GM18505 (cell line): ENCODE results near the gene PDSS2.
"Not testable (repeated sequence)": the region's sequence is repeated elsewhere in the genome, so short reads cannot be mapped to it uniquely, and the experiment has no call there.

Source experiments
- ATAC-seq: cut with Tn5 transposase; IDR thresholded peaks from one replicate; pipeline ENCODE4 v1.9.1; 2021; ENCODE audit not compliant: unreplicated experiment
- POLR2A ChIP-seq: IDR thresholded peaks from 4 replicates; pipeline ENCODE4 v1.6.1; 2011; ENCODE audit warnings: borderline replicate concordance; ENCODE audit not compliant: insufficient read depth, insufficient read length; ENCODE audit errors: extremely low read depth

PDSS2 gene

GRCh38 chr6:107444277-107444676 lies 15.1 kb downstream of the PDSS2 start:
- no peak for ATAC-seq
- no peak for TF ChIP-seq POLR2A

GRCh38 chr6:107443608-107444267 lies 15.6 kb downstream of the PDSS2 start:
- ATAC-seq: no peak
- no peak for TF ChIP-seq POLR2A

DNA sequence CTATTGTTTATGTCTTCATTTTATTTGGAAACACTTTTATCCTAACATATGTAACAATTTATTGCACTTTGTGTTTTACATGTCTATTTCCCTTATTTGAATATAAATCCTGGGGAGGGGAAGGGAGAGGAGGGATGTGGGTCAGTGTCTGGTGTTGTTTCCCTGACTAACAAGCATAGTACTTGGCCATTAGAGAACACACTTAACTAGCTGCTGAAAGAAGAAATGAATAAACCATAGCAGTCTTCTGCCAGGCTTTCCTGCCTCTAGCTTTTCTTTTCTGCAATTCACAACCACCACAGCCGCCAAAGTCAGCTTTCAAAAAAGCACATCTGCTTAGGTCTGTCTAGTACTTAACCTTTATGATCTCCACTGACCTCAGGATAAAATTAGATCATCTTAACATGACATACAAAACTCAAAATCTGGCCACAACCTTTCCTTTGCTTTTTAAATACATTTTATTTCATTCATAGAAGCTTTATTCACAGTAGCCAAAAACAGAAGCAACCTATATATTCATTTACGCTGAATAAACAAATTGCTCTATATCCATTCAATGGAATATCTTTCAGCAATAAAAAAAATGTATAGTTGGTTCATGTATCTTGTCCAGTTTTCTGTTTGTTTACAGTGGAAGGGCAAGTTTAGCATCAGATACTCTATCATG lies 16.3 kb downstream of the PDSS2 start:
- ATAC-seq: no peak
- TF ChIP-seq POLR2A: no peak

DNA sequence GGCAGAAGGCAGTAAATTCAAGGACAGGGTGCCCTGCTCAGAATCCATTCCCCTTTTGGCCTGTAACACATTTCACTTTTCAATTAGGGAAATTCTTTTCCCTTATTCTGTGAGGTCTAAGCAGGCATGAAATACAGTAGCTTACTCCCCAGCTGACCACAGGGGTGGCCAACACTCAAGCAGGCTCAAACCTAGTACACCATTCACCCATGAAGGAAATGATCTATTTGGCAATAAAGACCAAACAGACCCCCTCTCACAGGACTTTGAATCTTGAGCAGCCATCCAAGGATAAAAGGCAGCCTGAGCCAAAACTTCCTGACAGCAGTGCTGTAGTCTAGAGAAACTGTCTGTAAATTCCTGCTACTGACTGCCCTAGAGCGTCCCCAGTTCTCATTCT lies 17.7 kb downstream of the PDSS2 start:
- TF ChIP-seq POLR2A: no peak
- ATAC-seq: no peak

- TF ChIP-seq POLR2A: no peak
- ATAC-seq: no peak
Observed at GRCh38 chr6:107440936-107441335, 18.4 kb downstream of the PDSS2 start.

DNA sequence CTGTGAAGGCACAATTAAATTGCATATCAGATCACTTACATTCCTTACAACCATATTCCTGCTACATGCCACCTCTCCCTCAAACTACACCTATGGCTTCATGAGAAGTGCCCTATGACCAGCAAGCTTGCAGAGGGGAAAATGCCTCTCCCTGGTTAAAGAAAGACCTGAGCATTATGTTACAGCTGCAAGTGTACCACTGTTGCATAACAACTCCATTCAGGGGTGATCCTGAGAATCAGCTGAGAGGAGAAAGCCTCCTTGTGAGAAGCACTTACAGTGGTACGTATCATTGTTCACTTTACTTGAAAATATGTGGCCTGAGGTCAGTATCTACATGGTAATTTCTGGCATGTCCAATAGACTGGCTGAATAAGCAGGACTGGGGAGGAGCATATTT lies 20.0 kb downstream of the PDSS2 start:
- ATAC-seq: no peak

GRCh38 chr6:107437691-107438090 lies 21.7 kb downstream of the PDSS2 start:
- no peak for ATAC-seq
- TF ChIP-seq POLR2A: no peak

More for the DNA sequence above, 20.0 kb downstream of the PDSS2 start:
- TF ChIP-seq POLR2A: no peak

DNA sequence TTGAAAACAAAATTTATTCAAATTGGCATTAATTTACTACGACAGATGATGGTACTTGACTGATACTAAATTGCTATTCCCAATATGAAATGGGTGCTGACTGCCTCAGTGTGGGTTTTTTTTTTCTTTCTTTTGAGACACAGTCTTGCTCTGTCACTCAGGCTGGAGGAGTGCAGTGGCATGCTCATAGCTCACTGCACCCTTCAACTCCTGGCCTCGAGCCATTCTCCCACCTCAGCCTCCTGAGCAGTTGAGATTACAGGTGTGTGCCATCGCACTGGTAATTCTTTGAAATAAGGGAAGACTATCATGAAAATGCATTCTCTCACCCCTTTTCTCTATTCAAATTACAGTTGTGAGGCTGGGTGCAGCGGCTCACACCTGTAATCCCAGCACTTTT lies 22.5 kb downstream of the PDSS2 start:
- no peak for ATAC-seq
- TF ChIP-seq POLR2A: no peak

GRCh38 chr6:107435798-107436197 lies 23.6 kb downstream of the PDSS2 start:
- TF ChIP-seq POLR2A: no peak
- no peak for ATAC-seq

DNA sequence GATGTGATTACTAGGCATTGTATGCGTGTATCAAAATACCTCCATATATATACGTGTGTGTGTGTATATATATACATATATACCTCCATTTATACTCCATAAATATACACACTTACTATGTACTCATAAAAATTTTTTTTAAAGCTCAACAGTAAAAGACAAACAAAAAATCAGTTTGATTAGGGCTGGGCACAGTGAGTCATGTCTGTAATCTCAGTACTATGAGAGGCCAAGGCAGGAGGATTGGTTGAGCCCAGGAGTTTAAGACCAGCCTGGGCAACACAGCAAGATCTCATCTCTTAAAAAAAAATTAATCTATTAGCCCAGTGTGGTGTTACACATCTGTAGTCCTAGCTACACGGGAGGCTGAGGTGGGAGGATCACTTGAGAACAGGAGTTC lies 24.6 kb downstream of the PDSS2 start:
- TF ChIP-seq POLR2A: no peak
- ATAC-seq: no peak

- not testable (repeated sequence) for ATAC-seq
Observed at GRCh38 chr6:107425951-107426350, 33.4 kb downstream of the PDSS2 start.

DNA sequence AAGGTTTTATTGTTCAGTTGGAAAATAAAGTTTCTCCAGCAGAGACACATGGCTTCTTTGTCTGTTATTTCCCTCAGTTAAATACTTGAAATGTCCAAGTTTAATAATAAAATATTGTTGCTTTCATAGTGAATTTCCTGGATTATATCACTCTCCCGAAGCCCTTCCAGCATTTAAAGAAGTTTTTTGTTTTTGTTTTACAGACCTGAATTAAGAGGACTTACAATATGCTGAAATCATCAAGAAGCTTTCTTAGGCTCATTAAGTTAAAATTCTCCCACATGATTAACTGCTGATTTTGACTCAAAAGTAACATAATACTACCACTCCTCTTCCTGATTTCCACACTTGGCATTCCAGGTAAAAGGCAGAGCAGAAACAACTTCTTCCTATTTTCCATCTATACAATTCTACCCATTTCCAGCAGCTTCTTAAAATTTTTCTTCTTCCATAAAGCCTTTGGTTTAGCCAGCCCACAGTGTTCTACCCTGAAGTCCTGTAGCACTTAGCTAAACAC lies 35.8 kb downstream of the PDSS2 start:
- no peak for ATAC-seq
- TF ChIP-seq POLR2A: no peak

GRCh38 chr6:107421696-107422256 lies 37.6 kb downstream of the PDSS2 start:
- no peak for ATAC-seq
- TF ChIP-seq POLR2A: no peak

DNA sequence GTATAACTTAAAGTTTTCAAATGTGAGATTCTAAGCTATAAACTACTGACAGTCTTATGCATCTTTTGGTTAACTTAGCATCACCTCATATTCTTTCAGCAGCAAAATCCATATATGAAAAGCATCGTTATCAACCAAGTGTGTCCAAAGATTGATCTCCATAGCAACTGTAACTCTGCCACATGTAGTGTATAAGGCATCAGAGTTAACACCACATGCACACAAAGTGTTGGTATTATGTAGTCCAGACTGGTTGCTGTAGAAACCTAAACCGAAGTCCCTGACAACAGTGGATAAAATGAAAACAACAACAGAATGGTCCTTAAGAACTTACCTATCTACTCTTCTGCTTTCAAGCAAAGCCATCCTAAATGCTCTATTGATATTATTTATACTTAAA lies 39.6 kb downstream of the PDSS2 start:
- no peak for TF ChIP-seq POLR2A
- no peak for ATAC-seq
